Measurements from ENCODE around the gene BNC2.

GRCh38 chr9:16679327-16679821 is 191.1 kb downstream of the BNC2 start:
- TF ChIP-seq POLR2A (IDR thresholded peaks at IDR 0.05) (no peak), CTCF (IDR thresholded peaks at IDR 0.05) (no peak)

Measured in Peyer's patch (tissue), 4 donors.